ENCODE measurements around the gene MAP9. TPM values are rescaled to one million over a fixed set of nuclear protein-coding genes. Genes with fewer than 3 reads are reported as not detected.

Gene MAP9
- total and polyA plus RNA-seq, 2 donors (not counting 1 experiment from before 2014, with no cell fraction given), result 4.5 to 16.3 TPM

GRCh38 chr4:155400893-155401292 lies 24.1 kb upstream of the MAP9 start:
- peaks cover 11% of the 10 kb centered on the region for H3K27me3 Mint-ChIP-seq
- Histone ChIP-seq H3K9me3 (ENCODE audit: control extremely low read depth in 1 of 3, control insufficient read depth in 2 of 3, insufficient read depth in 1 of 3, low read length in 2 of 3) (no peaks in the 10 kb centered on the region), H3K9ac (ENCODE audit: low read length) (no peak overlapping the region), H3K27me3 (replicated peaks in 1 of 4; ENCODE audit: control extremely low read depth in 1 of 4, control insufficient read depth in 3 of 4, insufficient read depth in 4 of 4, low read length in 3 of 4) (no peaks in the 10 kb centered on the region), H3K4me1 (ENCODE audit: control insufficient read depth in 2 of 2, insufficient read depth in 2 of 2, low read length in 2 of 2) (no peaks in the 10 kb centered on the region), H3K36me3 (replicated peaks in 1 of 2; ENCODE audit: control extremely low read depth in 1 of 2, control insufficient read depth in 1 of 2, extremely low read depth in 1 of 2, insufficient read depth in 2 of 2, low read length in 1 of 2) (no peaks in the 10 kb centered on the region), H4K20me1 (ENCODE audit: control insufficient read depth, insufficient read depth, low read length, poor library complexity, severe bottlenecking) (no peaks in the 10 kb centered on the region), H3K4me2 (replicated peaks; ENCODE audit: low read depth, low read length, poor library complexity, severe bottlenecking) (no peak overlapping the region), H2AFZ (ENCODE audit: insufficient read depth, low read depth, low read length, poor library complexity, severe bottlenecking) (no peak overlapping the region), H3K79me2 (ENCODE audit: control insufficient read depth, insufficient read depth, low read length) (no peaks in the 10 kb centered on the region), H3K27ac (ENCODE audit: low read length in 2 of 2) (no peak overlapping the region), H3K4me3 (ENCODE audit: control extremely low read depth in 1 of 5, extremely low read depth in 1 of 5, insufficient read depth in 1 of 5, low read depth in 2 of 5, low read length in 4 of 5) (no peak overlapping the region)
- no peak overlapping the region for H3K4me3 Mint-ChIP-seq
- no peak for ATAC-seq (ENCODE audit: low read depth)
- TF ChIP-seq, protein P1, sequence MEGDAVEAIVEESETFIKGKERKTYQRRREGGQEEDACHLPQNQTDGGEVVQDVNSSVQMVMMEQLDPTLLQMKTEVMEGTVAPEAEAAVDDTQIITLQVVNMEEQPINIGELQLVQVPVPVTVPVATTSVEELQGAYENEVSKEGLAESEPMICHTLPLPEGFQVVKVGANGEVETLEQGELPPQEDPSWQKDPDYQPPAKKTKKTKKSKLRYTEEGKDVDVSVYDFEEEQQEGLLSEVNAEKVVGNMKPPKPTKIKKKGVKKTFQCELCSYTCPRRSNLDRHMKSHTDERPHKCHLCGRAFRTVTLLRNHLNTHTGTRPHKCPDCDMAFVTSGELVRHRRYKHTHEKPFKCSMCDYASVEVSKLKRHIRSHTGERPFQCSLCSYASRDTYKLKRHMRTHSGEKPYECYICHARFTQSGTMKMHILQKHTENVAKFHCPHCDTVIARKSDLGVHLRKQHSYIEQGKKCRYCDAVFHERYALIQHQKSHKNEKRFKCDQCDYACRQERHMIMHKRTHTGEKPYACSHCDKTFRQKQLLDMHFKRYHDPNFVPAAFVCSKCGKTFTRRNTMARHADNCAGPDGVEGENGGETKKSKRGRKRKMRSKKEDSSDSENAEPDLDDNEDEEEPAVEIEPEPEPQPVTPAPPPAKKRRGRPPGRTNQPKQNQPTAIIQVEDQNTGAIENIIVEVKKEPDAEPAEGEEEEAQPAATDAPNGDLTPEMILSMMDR (IDR thresholded peaks at IDR 0.05), result no peak
- no peak for TF ChIP-seq EZH2 (IDR thresholded peaks at IDR 0.05; ENCODE audit: borderline replicate concordance, insufficient read depth, low read depth, low read length, poor library complexity, severe bottlenecking)
- no peak overlapping the region for H3K27ac Mint-ChIP-seq
- ChIA-PET POLR2A (no interaction called here), CTCF (no interaction called here)
- peaks cover 2% of the 10 kb centered on the region for H3K9me3 Mint-ChIP-seq (ENCODE audit: insufficient read depth)
- DNase-seq, result no peak
- intact Hi-C loops (cut with micrococcal nuclease), result no loop called here
- 88% methylated on average over 2 of the region's 2 CpGs for WGBS (ENCODE audit: insufficient coverage)
- no peaks in the 10 kb centered on the region for H3K4me1 Mint-ChIP-seq

DNA sequence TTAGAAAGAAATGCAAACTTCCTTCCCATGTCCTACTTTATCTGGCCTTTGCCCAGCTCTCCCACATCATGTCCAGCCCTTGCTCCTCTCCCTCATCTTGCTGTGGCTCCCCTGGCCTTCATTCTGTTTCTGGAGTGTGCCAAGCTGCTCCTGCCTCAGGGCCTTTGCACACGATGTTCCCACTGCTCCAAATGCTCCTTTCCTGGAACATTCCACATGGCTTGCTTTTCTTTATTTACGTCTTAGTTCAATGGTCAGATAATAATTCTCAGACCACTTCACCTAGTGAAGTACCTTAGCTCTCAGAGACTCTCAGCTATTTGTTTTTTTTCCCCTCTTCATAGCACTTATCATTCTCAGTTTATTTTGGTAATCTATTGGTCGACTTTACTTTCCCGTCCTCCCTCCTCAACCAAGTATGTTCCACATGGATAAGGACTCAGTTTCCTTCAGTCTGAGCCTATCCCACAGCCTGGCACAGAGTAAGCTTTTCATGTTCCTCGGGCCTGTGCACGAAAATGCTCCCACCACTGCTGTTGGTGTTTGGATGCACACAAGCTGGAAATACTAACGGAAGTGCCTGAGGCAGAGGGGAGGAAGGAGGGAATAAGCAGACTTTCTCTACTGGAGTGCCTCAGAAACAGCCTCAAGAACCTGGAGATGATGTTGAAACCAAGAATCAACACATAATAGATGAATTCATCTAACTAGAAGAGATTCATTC lies 23.4 kb upstream of the MAP9 start:
- Mint-ChIP-seq H3K4me3 (no peak overlapping the region), H3K9me3 (ENCODE audit: insufficient read depth) (peaks cover 2% of the 10 kb centered on the region), H3K27ac (no peak overlapping the region), H3K4me1 (no peaks in the 10 kb centered on the region), H3K27me3 (peaks cover 11% of the 10 kb centered on the region)
- intact Hi-C loops (cut with micrococcal nuclease), result no loop called here
- CTCF ChIA-PET, result no interaction called here
- H3K4me1 ChIP-seq (ENCODE audit: control insufficient read depth in 2 of 2, insufficient read depth in 2 of 2, low read length in 2 of 2), result no peaks in the 10 kb centered on the region
- 43% methylated on average over 2 of the region's 7 CpGs for WGBS (ENCODE audit: insufficient coverage)
- no peak for ATAC-seq (ENCODE audit: low read depth)
- no peak for DNase-seq
- H3K27me3 ChIP-seq (replicated peaks in 1 of 4; ENCODE audit: control extremely low read depth in 1 of 4, control insufficient read depth in 3 of 4, insufficient read depth in 4 of 4, low read length in 3 of 4), result no peaks in the 10 kb centered on the region
- no peak for TF ChIP-seq EZH2 (IDR thresholded peaks at IDR 0.05; ENCODE audit: borderline replicate concordance, insufficient read depth, low read depth, low read length, poor library complexity, severe bottlenecking)
- TF ChIP-seq, protein P1 (IDR thresholded peaks at IDR 0.05), result no peak
- H3K27ac ChIP-seq (ENCODE audit: low read length in 2 of 2), result no peak overlapping the region
- no peaks in the 10 kb centered on the region for H4K20me1 ChIP-seq (ENCODE audit: control insufficient read depth, insufficient read depth, low read length, poor library complexity, severe bottlenecking)
- H3K9me3 ChIP-seq (ENCODE audit: control extremely low read depth in 1 of 3, control insufficient read depth in 2 of 3, insufficient read depth in 1 of 3, low read length in 2 of 3), result no peaks in the 10 kb centered on the region
- H3K4me2 ChIP-seq (replicated peaks; ENCODE audit: low read depth, low read length, poor library complexity, severe bottlenecking), result no peak overlapping the region
- H2AFZ ChIP-seq (ENCODE audit: insufficient read depth, low read depth, low read length, poor library complexity, severe bottlenecking), result no peak overlapping the region
- no peaks in the 10 kb centered on the region for H3K36me3 ChIP-seq (replicated peaks in 1 of 2; ENCODE audit: control extremely low read depth in 1 of 2, control insufficient read depth in 1 of 2, extremely low read depth in 1 of 2, insufficient read depth in 2 of 2, low read length in 1 of 2)
- H3K9ac ChIP-seq (ENCODE audit: low read length), result no peak overlapping the region
- H3K79me2 ChIP-seq (ENCODE audit: control insufficient read depth, insufficient read depth, low read length), result no peaks in the 10 kb centered on the region
- H3K4me3 ChIP-seq (ENCODE audit: control extremely low read depth in 1 of 5, extremely low read depth in 1 of 5, insufficient read depth in 1 of 5, low read depth in 2 of 5, low read length in 4 of 5), result no peak overlapping the region
- POLR2A ChIA-PET, result no interaction called here

Data from B cell (primary cell).